ENCODE data around the gene NFIC.
"Not testable (repeated sequence)": the region's sequence is repeated elsewhere in the genome, so short reads cannot be mapped to it uniquely, and the experiment has no call there.

The NFIC gene

DNA sequence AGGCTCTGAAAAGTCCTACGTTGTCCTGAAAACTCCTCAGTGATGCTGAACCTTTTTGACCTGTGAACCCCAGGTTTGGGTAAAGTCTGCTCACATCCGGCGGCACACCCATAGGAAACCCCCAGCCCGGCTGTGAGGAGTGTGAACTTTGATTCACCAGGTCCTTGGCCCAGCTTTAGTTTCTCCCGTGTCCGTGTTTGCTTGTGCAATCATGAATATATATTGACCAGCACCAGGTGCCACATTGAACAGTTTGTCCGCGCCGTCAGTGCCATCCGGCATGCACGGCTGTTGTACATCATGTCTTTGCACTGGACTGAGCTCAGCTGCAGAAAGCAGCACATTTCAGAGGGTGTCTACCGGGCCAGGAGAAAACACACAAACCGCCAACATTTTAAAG, 45.3 kb downstream of the NFIC start:
- FAIRE-seq: no peak
- DNase-seq (ENCODE audit: insufficient read length, low spot score): no peak
- no peak for TF ChIP-seq POLR2A (IDR thresholded peaks at IDR 0.05; ENCODE audit: low read depth, low read length)

DNA sequence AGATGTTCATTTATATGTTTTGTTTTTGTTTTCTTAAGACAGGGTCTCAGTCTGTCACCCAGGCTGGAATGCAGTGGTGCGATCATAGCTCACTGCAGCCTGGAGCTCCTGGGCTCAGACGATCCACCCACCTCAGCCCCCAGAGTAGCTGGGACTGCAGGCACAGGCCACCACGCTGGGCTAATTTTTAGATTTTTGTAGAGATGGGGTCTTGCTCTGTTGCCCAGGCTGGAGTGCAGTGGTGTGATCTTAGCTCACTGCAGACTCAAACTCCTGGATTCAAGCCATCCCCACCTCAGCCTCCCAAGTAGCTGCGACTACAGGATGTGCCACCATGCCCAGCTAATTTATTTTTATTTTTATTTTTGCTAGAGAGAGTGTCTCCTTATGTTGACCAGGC, 45.7 kb downstream of the NFIC start:
- DNase-seq (ENCODE audit: insufficient read length, low spot score) (no peak), FAIRE-seq (no peak)
- no peak for TF ChIP-seq POLR2A (IDR thresholded peaks at IDR 0.05; ENCODE audit: low read depth, low read length)

DNA sequence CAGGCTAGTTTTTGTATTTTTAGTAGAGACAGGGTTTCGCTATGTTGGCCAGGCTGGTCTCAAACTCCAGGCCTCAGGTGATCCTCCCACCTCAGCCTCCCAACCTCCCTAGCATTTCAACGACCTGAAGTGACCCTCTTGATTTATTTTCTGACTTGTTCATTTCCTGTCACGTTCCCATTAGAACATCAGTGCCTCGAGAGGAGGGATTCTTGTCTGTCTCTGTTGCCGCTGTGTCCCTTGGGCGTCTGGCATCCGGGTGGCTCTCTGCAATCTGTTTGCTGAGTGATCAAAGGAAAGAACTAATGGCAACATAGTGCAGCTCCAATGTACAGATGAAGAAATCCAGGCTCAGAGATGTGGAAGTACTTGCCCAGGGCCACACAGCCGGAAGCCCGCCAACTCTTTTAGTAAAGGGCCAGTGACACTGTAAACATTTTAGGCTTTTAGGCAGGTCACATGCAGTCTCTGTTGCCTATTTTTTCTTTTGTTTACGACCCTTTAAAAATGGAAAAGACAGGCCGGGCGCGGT, 47.5 kb downstream of the NFIC start:
- TF ChIP-seq POLR2A (IDR thresholded peaks at IDR 0.05; ENCODE audit: low read depth, low read length): no peak
- FAIRE-seq (no peak), DNase-seq (ENCODE audit: insufficient read length, low spot score) (no peak)

DNA sequence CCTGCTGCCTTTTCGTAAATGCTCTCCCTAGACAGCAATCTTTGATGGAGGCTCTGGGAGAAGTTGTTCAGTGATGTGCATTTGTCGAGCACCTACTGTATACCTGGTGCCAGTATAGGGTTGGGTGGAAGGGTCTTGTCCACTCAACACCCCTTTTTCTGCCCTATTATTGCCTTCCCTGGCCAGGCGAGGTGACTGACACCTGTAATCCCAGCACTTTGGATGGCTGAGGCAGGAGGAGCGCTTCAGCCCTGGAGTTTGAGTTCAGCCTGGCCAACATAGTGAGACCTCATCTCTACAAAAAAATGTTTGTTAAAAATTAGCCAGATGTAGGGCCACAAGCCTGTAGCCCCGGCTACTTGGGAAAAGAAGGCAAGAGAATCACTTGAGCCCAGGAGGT, 49.3 kb downstream of the NFIC start:
- DNase-seq (ENCODE audit: insufficient read length, low spot score): no peak
- no peak for TF ChIP-seq POLR2A (IDR thresholded peaks at IDR 0.05; ENCODE audit: low read depth, low read length)
- no peak for FAIRE-seq

DNA sequence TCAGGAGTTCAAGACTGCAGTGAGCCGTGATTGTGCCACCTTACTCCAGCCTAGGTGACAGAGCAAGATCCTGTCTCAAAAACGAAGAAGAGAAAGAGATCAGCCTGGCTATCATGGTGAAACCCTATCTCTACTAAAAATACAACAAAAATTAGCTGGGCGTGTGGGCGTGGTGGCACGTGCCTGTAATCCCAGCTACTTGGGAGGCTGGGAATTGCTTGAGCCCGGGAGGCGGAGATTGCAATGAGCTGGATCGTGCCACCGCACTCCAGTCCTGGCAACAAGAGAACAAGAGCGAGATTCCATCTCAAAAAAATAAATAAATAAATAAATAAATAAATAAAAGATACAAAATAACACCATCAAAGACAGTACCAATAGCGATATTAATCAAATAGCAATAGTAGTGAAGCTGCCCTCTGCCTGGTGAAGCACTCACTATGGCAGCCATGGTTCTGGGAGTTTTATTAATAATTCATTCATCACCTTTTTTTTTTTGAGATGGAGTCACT, 53.9 kb downstream of the NFIC start:
- DNase-seq (ENCODE audit: insufficient read length, low spot score): no peak
- no peak for TF ChIP-seq POLR2A (IDR thresholded peaks at IDR 0.05; ENCODE audit: low read depth, low read length)
- no peak for FAIRE-seq

DNA sequence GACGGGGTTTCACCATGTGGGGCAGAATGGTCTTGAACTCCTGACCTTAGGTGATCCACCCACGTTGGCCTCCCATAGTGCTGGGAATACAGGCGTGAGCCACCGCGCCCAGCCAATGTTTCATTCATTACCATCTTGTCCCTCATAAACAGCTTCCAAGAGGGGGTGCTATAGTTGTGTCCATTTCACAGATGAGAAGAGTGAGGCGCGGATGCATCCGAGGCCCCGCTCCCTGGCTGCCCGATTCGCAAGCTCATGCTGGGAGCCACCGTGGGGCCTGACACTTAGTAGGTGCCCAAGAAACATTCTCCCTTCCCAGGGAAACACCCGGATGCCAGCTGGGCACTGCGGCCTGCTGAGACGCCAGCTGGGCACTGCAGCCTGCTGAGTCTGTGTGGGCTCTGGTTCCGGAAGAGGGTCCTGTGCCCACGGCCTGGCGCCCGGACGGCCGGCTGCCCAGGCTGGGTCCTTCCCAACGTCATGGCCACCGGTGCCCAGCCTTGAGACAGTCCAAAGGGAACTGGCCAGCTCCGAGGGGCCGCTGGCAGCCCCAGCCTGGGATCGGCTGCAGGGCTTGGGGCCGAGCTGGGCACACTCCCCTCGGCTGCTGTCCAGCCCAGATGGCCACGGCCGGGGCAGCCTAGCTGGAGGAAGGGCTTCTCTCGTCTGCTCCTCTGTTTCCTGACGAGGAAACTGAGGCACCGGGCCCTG, 54.7 kb downstream of the NFIC start:
- DNase-seq (ENCODE audit: insufficient read length, low spot score) (no peak), FAIRE-seq (no peak)
- no peak for TF ChIP-seq POLR2A (IDR thresholded peaks at IDR 0.05; ENCODE audit: low read depth, low read length)

DNA sequence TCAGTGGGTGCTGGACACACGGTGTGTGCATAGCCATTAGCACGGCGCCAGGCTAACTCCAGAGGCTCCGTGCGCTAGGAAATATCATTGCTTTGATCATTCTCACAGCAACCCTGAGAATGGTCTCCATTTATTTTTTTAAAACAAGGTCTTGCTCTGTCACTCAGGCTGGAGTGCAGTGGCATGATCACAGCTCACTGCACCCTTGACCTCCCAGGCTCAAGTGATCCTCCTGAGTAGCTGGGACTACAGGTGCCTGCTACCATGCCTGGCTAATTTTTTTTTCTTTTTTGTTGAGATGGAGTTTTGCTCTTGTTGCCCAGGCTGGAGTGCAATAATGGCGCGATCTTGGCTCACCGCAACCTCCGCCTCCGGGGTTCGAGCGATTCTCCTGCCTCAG, 55.3 kb downstream of the NFIC start:
- FAIRE-seq; DNase-seq (ENCODE audit: insufficient read length, low spot score): not testable (repeated sequence)

DNA sequence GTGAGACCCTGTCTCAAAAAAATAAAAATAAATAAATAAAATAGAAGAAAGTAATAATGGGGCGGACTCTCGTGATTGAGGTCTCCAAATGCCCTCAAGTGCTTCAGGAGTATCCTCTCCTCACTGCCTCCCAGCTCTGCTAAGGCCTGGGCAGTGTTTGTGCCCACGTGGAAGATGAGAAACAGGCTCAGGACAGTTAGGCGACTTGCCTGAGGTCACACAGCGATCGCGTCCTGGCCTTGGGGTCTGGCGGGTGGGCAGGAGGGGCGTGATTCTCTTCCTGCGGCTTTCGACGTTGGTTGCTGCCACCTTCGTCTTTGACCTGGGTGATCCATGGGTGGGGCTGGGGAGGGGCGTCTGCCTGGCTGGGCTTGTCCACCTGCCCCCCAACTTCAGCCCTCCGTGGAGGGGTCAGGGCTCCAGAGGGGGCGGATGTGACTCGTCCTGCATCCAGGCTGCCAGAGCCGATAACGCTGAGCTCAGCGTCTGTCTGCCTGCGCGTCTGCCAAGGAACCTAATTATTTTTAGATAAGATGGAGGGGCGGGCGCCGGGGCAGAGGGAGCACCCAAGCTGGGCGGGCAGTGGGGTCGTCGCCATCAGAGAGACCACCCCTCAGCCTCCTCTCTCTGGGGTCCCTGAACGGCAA, 56.9 kb downstream of the NFIC start:
- TF ChIP-seq POLR2A (IDR thresholded peaks at IDR 0.05; ENCODE audit: low read depth, low read length): no peak
- FAIRE-seq (no peak), DNase-seq (ENCODE audit: insufficient read length, low spot score) (no peak)

DNA sequence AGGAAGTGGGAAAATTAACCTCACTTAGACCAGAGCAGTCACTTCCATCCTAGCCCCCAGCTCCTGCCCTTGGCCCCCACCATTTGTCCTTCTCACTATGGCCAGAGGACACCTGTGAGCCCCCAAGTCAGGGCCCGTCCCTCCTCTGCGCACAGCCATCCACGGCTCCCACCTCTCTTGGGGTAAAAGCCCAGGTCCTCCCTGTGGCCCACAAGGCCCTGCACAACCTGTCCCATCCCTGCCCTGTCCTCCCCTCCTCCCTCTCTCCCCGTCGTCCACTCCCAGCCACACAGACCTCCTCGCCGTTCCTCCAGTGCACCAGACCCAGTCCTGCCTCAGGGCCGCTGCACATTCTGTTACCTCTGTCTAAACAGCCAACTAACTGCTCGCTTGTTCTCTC, 60.0 kb downstream of the NFIC start:
- DNase-seq (ENCODE audit: insufficient read length, low spot score): no peak
- TF ChIP-seq POLR2A (IDR thresholded peaks at IDR 0.05; ENCODE audit: low read depth, low read length): no peak
- FAIRE-seq: no peak

DNA sequence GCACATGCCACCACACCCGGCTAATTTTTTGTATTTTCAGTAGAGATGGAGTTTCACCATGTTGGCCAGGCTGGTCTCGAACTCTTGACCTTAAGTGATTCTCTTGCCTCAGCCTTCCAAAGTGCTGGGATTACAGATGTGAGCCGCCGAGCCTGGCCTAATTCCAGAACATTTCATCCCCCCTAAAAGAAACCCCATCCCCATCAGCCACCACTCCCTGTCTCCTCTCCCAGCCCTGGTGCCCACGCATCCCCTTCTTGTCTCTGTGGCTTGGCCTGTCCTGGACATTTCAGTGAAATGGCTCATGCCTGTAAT, 63.9 kb downstream of the NFIC start:
- not testable (repeated sequence) for FAIRE-seq; DNase-seq (ENCODE audit: insufficient read length, low spot score)

DNA sequence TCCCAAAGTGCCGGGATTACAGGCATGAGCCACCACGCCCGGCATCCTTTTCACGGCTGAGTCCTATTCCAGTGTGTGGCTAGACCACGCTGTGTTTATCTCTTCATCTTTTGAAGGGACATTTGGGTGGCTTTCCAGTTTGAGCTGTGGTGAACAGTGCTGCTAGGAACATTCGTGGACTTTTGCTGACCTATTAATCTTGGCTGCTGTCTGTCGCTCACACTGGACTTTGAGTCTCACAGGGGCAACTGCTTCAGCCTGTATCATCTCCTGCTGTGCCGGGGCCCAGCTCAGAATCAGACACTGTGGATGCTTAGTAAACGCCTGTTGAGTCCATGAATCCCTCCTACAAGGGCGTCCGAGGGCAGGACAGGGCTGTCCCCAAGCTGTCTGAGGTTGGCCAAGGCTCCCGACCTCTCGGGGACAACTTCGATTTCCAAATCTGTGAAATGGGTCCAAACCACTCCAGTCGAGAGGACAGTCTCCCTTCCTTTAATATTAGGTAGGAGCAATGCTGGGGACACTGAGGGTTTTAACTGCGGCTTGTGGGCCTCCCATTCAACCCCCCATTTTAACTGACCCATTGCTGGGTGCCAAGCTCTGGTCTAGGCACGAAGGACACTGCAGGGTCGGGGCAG, 65.5 kb downstream of the NFIC start:
- no peak for TF ChIP-seq POLR2A (IDR thresholded peaks at IDR 0.05; ENCODE audit: low read depth, low read length)
- FAIRE-seq (no peak), DNase-seq (ENCODE audit: insufficient read length, low spot score) (no peak)

DNA sequence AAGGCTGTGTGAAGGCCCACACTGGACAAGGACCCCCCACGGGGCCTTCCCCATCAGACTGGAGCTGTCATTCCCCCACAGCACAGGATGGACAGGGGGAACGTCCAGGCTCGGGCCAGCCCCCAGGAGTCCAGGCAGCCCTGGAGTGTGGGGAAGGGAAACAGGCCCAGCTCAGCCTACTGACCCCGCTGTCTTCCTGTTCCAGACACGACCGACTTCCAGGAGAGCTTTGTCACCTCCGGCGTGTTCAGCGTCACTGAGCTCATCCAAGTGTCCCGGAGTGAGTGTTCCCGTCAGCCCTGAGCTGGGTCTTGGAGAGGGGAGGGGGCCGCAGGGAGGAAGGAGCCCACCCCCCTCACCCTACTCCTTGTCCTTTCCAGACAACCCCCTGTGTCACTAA, 66.9 kb downstream of the NFIC start:
- FAIRE-seq (no peak), DNase-seq (ENCODE audit: insufficient read length, low spot score) (no peak)
- no peak for TF ChIP-seq POLR2A (IDR thresholded peaks at IDR 0.05; ENCODE audit: low read depth, low read length)

DNA sequence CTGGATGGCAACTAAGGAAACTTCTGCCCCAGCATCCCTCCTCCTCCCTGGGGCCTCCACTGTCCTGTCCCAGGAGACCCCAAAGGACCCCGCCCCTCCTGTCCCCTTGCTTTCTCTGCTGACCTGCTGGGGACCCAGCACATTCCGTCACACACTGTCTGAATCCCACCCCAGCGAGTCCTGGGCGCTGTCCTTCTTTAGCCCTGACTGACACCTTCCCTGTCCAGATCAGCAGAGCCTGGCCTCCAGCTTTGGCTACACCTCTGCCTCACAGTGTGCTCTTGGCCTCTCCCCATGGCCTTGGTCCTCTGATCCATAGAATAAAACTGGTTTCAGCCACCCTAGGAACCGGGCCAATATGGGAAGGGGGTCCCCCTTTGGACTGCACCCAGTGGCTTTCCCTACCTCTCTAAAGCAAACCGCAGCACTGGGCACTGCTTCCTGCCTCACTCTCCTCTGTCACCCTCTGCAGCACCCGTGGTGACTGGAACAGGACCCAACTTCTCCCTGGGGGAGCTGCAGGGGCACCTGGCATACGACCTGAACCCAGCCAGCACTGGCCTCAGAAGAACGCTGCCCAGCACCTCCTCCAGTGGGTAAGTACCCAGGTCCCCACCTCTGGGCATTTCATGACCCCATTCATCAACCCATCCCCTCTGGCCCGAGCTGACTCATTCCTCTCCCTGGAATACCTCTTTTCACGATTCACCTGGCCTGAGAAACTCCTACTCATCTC, 67.6 kb downstream of the NFIC start:
- DNase-seq (ENCODE audit: insufficient read length, low spot score) (no peak), FAIRE-seq (no peak)
- no peak for TF ChIP-seq POLR2A (IDR thresholded peaks at IDR 0.05; ENCODE audit: low read depth, low read length)
